Neural progenitor cell (in vitro differentiated cells): ENCODE data around the gene PCSK4.

Experiments used
- EZH2phosphoT487 ChIP-seq: fragments of 200-600 bp; sonication (generic); IDR thresholded peaks from 2 replicates; pipeline ENCODE4 v1.6.1; 2017; ENCODE audit warnings: antibody characterized with exemption
- TF ChIP-seq, protein P1 (sequence below): fragments of 200-600 bp; sonication (generic); IDR thresholded peaks from 2 replicates; pipeline ENCODE4 v1.5.1; 2017; ENCODE audit warnings: antibody characterized with exemption, mild to moderate bottlenecking

DNA sequence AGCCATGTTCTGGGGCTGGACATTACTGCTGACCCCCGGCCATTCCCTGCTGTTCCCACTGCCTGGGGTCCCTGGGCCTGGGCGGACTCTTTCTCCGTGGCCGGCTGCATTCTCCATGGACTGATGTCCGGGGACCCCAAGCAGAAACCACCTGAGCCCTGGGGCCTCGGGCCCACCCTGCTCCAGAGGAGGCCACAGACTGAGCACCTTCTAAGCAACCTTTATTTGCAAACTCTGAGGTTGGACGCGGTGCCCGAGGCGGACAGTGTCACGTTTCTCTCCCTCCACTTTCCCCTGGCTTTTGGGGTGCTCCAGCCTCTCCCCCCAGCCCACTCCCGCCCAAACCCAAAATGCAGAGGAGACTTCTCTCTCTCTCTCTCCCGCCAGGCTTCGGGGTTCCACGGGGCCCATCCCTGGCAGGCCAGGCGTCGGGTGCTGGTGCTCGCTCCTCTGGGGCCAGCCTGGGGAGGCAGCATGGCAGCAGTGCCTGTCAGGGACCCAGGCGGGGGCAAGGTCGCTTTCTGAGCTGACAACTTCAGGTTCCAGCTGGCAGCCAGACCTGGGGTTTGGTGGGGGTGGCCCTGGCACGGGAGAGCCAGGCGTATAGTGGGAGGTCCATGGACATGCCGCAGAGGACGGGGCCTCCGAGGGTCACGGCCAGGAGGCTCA, 8.8 kb downstream of the PCSK4 start:
- TF ChIP-seq, protein P1, sequence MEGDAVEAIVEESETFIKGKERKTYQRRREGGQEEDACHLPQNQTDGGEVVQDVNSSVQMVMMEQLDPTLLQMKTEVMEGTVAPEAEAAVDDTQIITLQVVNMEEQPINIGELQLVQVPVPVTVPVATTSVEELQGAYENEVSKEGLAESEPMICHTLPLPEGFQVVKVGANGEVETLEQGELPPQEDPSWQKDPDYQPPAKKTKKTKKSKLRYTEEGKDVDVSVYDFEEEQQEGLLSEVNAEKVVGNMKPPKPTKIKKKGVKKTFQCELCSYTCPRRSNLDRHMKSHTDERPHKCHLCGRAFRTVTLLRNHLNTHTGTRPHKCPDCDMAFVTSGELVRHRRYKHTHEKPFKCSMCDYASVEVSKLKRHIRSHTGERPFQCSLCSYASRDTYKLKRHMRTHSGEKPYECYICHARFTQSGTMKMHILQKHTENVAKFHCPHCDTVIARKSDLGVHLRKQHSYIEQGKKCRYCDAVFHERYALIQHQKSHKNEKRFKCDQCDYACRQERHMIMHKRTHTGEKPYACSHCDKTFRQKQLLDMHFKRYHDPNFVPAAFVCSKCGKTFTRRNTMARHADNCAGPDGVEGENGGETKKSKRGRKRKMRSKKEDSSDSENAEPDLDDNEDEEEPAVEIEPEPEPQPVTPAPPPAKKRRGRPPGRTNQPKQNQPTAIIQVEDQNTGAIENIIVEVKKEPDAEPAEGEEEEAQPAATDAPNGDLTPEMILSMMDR = no peak
- TF ChIP-seq EZH2phosphoT487 = no peak
